Eye (tissue), 1 donor: ENCODE measurements around the gene KSR1.

ENCODE experiments used
- DNase-seq: peaks from one replicate; pipeline ENCODE4 v3.0.0-alpha.2; 2015

KSR1 gene

GRCh38 chr17:27539794-27540317 is 83.6 kb downstream of the KSR1 start:
- DNase-seq = no peak

- no peak for DNase-seq
Observed at GRCh38 chr17:27540318-27541101, 84.3 kb downstream of the KSR1 start.

DNA sequence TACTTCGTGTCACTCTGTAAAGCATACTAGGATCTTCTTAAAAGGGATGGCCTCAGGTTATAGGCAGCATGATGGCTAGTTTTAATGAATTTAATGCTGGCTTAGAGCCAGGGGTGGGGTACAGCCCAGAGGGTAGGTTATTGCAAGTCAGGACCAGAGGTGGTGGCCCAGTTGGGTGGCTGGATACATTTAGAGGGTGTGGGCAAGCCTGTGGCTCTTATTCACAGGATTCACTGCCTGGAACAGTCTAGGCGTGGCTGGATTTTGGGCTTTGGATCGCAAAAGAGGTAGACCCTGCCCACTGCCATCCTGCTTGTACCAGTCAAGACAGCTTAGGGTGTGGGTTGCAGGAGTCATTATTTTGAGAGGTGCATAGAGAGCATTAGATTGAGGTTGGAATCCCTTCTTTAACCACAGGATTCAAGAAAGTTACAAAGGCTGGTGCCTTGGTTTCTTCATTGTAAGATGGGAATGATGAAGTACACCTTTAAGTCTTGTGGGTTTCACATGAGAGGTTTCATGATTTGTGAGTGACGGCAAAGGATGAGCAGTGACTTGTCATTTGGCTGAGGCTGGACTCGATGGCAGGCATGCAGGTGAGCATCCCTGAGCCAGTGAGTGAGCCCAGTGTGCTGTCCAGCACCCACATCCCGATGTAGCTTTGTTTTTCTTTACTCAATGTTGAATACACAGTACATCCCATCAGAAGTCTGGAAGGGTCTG is 85.2 kb downstream of the KSR1 start:
- no peak for DNase-seq

DNA sequence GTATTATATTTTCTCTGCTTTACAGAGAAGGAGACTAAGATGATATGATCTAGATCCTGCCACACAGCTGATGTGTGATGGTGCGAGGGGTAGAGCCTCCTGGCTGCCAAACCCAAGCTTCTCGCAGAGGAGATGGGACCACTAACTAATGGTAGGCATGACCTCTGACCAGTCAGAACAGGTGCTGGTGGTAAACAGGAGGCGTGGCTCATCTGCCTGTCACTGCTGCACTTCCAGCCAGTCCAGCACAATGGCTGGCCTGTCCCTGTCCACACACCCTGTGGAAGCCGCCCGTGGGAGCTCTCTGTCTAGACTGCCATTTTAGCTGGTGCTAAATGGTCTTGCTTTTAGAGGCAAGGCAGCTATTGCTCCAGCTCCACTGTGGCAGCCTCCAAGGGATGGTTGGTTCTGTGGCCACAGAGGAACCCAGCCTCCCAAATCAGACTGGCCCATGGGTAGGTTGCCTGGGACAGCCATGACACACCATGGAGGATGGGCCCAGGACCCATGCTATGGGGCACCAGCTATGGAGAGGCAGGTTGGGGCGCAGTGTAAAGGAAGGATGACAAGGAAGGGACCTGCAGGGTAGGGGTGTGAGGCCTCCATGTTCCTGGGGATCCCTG is 86.7 kb downstream of the KSR1 start:
- no peak for DNase-seq

DNA sequence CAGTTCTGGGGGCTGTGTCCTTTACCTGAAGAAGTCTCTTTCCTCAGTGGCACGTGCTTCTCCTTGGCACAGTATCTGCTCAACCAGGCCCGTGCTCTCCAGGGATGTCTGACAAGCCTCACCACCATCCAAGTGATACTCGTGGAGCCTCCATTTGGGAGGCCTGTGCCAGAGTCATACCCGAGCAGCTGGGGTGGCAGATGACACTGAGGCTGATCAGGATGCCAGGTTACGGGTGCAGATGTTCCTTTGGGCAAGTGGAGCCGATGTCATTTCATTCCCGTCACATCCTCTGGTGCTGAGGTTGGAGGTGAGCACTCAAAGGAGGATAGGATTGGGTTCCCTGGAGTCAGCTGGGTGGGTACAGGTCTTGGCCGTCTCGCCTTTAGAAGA is 87.2 kb downstream of the KSR1 start:
- no peak for DNase-seq

DNA sequence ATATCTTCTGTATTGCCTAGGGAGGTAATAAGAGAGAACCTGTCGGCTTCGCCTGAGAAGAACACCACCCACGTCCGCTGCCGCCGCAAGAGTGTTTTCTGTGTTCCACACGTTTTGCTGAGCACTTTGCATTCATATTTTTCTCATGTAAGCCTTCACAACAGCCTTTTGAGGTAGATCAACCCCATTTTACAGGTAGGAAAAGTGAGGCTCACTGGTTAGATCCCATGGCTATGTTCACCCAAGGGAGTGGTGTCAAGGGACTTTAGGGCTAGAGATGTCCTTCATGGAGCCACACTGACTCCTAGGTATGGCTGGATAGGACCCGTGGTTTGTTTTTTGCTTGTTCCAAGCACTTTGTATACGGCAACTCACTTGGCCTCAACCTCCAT is 87.7 kb downstream of the KSR1 start:
- no peak for DNase-seq

- DNase-seq = no peak
Observed at GRCh38 chr17:27544350-27545131, 88.3 kb downstream of the KSR1 start.

DNA sequence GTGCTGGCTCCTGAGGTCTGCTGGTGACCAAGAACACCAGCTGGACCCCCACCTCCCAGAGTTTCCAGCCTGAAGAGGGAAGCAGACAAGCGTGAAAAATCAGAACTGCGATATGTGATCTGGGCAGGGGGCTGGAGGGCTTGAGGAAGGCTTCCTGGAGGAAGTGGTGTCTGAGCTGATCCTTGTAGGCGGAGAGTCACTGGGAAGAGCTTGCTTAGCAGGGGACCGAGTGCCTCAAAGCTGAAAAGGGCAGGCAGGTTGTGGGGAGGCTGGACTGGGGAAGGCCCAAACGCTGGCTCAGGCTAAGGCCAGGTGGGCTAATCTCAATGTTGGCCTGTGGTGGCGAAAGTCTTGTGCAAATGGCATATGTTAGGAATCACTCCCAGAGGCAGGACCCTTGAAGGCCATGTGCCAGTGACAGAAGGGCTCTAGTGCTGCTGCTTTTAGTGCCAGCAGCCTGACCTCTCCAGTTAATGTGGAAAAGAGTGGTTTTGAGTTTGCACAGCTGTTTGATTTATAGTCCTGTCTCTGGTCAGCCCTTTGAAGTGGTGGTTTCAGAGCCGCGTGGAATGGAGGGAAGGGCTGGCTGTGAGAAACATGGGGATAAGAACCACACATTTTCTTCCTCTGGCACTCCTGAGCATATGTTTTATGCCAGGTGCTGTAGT is 89.4 kb downstream of the KSR1 start:
- no peak for DNase-seq

GRCh38 chr17:27546624-27547300 is 90.5 kb downstream of the KSR1 start:
- no peak for DNase-seq

DNA sequence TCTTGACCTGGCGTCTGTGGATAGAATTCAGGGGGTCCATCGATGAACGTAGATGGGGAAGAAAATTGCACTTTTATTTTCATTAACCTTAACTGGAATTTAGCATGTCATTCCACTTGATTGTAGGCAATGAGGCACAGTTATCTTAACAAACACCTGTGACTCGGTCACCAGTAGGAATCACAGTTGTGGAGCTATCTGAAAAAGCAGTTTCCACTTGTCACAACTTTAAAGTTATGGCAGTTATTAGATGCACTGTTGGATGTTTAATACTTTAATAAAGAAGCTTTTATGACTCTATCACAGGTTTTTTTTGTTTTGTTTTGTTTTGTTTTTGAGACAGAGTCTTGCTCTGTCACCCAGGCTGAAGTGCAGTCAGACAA is 91.0 kb downstream of the KSR1 start:
- no peak for DNase-seq

DNA sequence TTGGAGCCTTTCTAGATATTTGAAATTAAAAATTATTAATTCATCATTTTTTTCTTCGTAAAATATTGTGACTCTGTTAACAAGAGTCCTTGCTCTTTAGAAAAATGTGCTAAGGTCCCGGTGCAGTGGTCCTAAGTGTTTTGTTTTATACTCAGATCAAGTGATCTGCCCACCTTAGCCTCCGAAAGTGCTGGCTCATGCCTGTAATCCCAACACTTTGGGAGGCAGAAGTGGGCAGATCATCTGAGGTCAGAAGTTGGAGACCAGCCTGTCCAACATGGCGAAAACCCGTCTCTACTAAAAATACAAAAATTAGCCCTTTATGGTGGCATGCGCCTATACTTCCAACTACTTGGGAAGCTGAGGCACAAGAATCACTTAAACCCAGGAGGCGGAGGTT is 92.1 kb downstream of the KSR1 start:
- no peak for DNase-seq

GRCh38 chr17:27549251-27549893 is 93.1 kb downstream of the KSR1 start:
- no peak for DNase-seq

GRCh38 chr17:27550291-27550930 is 94.2 kb downstream of the KSR1 start:
- no peak for DNase-seq

- DNase-seq = no peak
Observed at GRCh38 chr17:27550974-27551505, 94.8 kb downstream of the KSR1 start.

GRCh38 chr17:27551701-27552248 is 95.5 kb downstream of the KSR1 start:
- DNase-seq = no peak

- no peak for DNase-seq
Observed at GRCh38 chr17:27552276-27552732, 96.1 kb downstream of the KSR1 start.

- DNase-seq = no peak
Observed at GRCh38 chr17:27553019-27553511, 96.8 kb downstream of the KSR1 start.

DNA sequence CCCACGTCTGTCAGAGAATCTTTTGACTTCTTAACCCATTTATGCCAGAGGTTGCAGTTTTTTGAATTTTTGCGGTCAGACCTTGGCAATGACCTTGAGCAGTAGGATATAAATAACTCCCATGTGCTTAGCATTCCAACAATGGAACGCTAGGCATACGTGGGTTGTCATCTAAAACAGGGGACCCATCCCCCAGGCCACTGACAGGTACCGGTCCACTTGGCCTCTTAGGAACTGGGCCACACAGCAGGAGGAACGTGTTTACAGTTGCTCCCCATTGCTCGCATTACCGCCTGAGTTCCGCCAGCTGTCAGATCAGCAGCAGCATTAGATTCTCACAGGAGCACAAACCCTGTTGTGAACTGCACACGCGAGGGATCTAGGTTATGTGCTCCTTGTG is 97.9 kb downstream of the KSR1 start:
- no peak for DNase-seq

GRCh38 chr17:27554911-27555310 is 98.7 kb downstream of the KSR1 start:
- DNase-seq = no peak

- no peak for DNase-seq
Observed at GRCh38 chr17:27555339-27555738, 99.1 kb downstream of the KSR1 start.
